Left renal cortex interstitium (tissue), 4 donors: ENCODE results near the gene VSIG8. TPM values are rescaled to one million over a fixed set of nuclear protein-coding genes. Genes with fewer than 3 reads are reported as not detected.

ENCODE experiments used
- DNase-seq, 4 donors: peaks; one replicate each; pipeline ENCODE4 v3.0.0-alpha.2; 2013; ENCODE audit warnings: low read depth in 4 of 4, low spot score in 2 of 4, missing footprints in 1 of 4
- polyA plus RNA-seq, 4 donors: library from polyadenylated mRNA; unstranded; fragments of 120-200 nt; gene quantifications; one replicate each; pipeline ENCODE4 v1.2.1, GENCODE V29; 2013; ENCODE audit not compliant: insufficient read length in 4 of 4

Gene VSIG8
- polyA plus RNA-seq, 4 donors = 0.39 to 1.2 (median 0.65) TPM

GRCh38 chr1:159884296-159884695 lies 21.8 kb upstream of the VSIG8 start:
- no peak for DNase-seq

GRCh38 chr1:159883134-159883533 lies 20.7 kb upstream of the VSIG8 start:
- DNase-seq = no peak

GRCh38 chr1:159882527-159882862 lies 20.0 kb upstream of the VSIG8 start:
- no peak for DNase-seq

- peak in 1 of 4 donors; percentile 55 for DNase-seq
Measured at GRCh38 chr1:159881622-159882526, 19.4 kb upstream of the VSIG8 start.

- DNase-seq = no peak
Measured at GRCh38 chr1:159880430-159880829, 18.0 kb upstream of the VSIG8 start.

GRCh38 chr1:159879977-159880376 lies 17.5 kb upstream of the VSIG8 start:
- DNase-seq = no peak

GRCh38 chr1:159879136-159879535 lies 16.7 kb upstream of the VSIG8 start:
- DNase-seq = no peak

- no peak for DNase-seq
Measured at GRCh38 chr1:159877695-159878444, 15.4 kb upstream of the VSIG8 start.

GRCh38 chr1:159873530-159874143 lies 11.2 kb upstream of the VSIG8 start:
- no peak for DNase-seq

GRCh38 chr1:159872891-159873290 lies 10.4 kb upstream of the VSIG8 start:
- DNase-seq = no peak

GRCh38 chr1:159870704-159871103 lies 8.2 kb upstream of the VSIG8 start:
- no peak for DNase-seq

- DNase-seq = no peak
Measured at GRCh38 chr1:159869607-159870006, 7.2 kb upstream of the VSIG8 start.

- no peak for DNase-seq
Measured at GRCh38 chr1:159869173-159869572, 6.7 kb upstream of the VSIG8 start.

GRCh38 chr1:159868766-159869165 lies 6.3 kb upstream of the VSIG8 start:
- no peak for DNase-seq

- peak in 2 of 4 donors; percentile 52 to 73 for DNase-seq
Measured at GRCh38 chr1:159867664-159868026, 5.2 kb upstream of the VSIG8 start.

GRCh38 chr1:159866905-159867663 lies 4.6 kb upstream of the VSIG8 start:
- DNase-seq = no peak

GRCh38 chr1:159866066-159866465 lies 3.6 kb upstream of the VSIG8 start:
- no peak for DNase-seq

GRCh38 chr1:159864262-159864661 lies 1.8 kb upstream of the VSIG8 start:
- no peak for DNase-seq

- no peak for DNase-seq
Measured at GRCh38 chr1:159862031-159862430, 426 bp downstream of the VSIG8 start.

- no peak for DNase-seq
Measured at GRCh38 chr1:159861218-159861617, 1.2 kb downstream of the VSIG8 start.

- no peak for DNase-seq
Measured at GRCh38 chr1:159860456-159860855, 2.0 kb downstream of the VSIG8 start.
